Stimulated activated naive CD8-positive, alpha-beta T cell treated with anti-CD3 and anti-CD28 coated beads, Interleukin-15, amount 100 ng/mL, for 72 hours (primary cell): ENCODE results near the gene ARHGAP32.

Source experiments
- ATAC-seq: fragments of 150-1000 bp; cut with Tn5 transposase; 2 replicates; pipeline ENCODE4 v1.10.0; 2021; ENCODE audit warnings: mild to moderate bottlenecking, moderate library complexity
- DNase-seq, 2 donors: peaks; one replicate each; pipeline ENCODE4 v3.0.0; 2021 to 2022
- H3K27ac Mint-ChIP-seq, 2 donors: one replicate each; pipeline ENCODE4 v1.8.0; 2022; ENCODE audit warnings: mild to moderate bottlenecking in 2 of 2, mixed read lengths in 2 of 2, moderate library complexity in 2 of 2
- H3K27me3 Mint-ChIP-seq: one replicate; pipeline ENCODE4 v1.8.0; 2022; ENCODE audit warnings: mixed read lengths
- H3K4me1 Mint-ChIP-seq: one replicate; pipeline ENCODE4 v1.8.0; 2022; ENCODE audit warnings: mild to moderate bottlenecking, mixed read lengths
- H3K4me3 Mint-ChIP-seq, 2 donors: one replicate each; pipeline ENCODE4 v1.8.0; 2022; ENCODE audit warnings: mild to moderate bottlenecking in 2 of 2, mixed read lengths in 2 of 2, moderate library complexity in 1 of 2
- H3K9me3 Mint-ChIP-seq, 2 donors: one replicate each; pipeline ENCODE4 v1.8.0; 2022; ENCODE audit warnings: mixed read lengths in 2 of 2

The ARHGAP32 gene

GRCh38 chr11:129102225-129102624 lies 89.9 kb downstream of the ARHGAP32 start:
- H3K4me1 Mint-ChIP-seq = peaks cover 4% of the 10 kb centered on the region
- no peaks in the 10 kb centered on the region for H3K27me3 Mint-ChIP-seq
- no peak for DNase-seq

GRCh38 chr11:129093283-129093682 lies 98.8 kb downstream of the ARHGAP32 start:
- Mint-ChIP-seq H3K4me3 (no peak overlapping the region), H3K9me3 (peaks cover 10 to 16% of the 10 kb centered on the region in 2 donors), H3K27ac (no peak overlapping the region), H3K4me1 (no peaks in the 10 kb centered on the region), H3K27me3 (no peaks in the 10 kb centered on the region)
- ATAC-seq = no peak
- no peak for DNase-seq

More at GRCh38 chr11:129102225-129102624, 89.9 kb downstream of the ARHGAP32 start:
- Mint-ChIP-seq H3K27ac (peak overlapping the region in 1 of 2 donors; percentile 30), H3K9me3 (peaks cover 25 to 47% of the 10 kb centered on the region in 2 donors), H3K4me3 (no peak overlapping the region)
- no peak for ATAC-seq

- no peak overlapping the region for H3K4me3 Mint-ChIP-seq
- no peaks in the 10 kb centered on the region for H3K27me3 Mint-ChIP-seq
- no peak for DNase-seq
- no peaks in the 10 kb centered on the region for H3K4me1 Mint-ChIP-seq
- no peak overlapping the region for H3K27ac Mint-ChIP-seq
- H3K9me3 Mint-ChIP-seq = no peaks in the 10 kb centered on the region
- ATAC-seq = no peak
These were observed 102.1 kb downstream of the ARHGAP32 start for GRCh38 chr11:129090056-129090455.

GRCh38 chr11:129089279-129089678 lies 102.8 kb downstream of the ARHGAP32 start:
- H3K27me3 Mint-ChIP-seq = no peaks in the 10 kb centered on the region
- no peaks in the 10 kb centered on the region for H3K4me1 Mint-ChIP-seq
- ATAC-seq (no peak), DNase-seq (no peak)
- no peak overlapping the region for H3K4me3 Mint-ChIP-seq
- H3K9me3 Mint-ChIP-seq = peaks cover 0 to 4% of the 10 kb centered on the region in 2 donors
- no peak overlapping the region for H3K27ac Mint-ChIP-seq

GRCh38 chr11:129086976-129087375 lies 105.1 kb downstream of the ARHGAP32 start:
- ATAC-seq (no peak), DNase-seq (no peak)
- H3K27me3 Mint-ChIP-seq = no peaks in the 10 kb centered on the region
- H3K9me3 Mint-ChIP-seq = peaks cover 15 to 27% of the 10 kb centered on the region in 2 donors
- no peak overlapping the region for H3K27ac Mint-ChIP-seq
- no peaks in the 10 kb centered on the region for H3K4me1 Mint-ChIP-seq
- no peak overlapping the region for H3K4me3 Mint-ChIP-seq

- no peak for ATAC-seq
- H3K4me3 Mint-ChIP-seq = no peak overlapping the region
- no peak for DNase-seq
- H3K9me3 Mint-ChIP-seq = peaks cover 19 to 46% of the 10 kb centered on the region in 2 donors
- no peaks in the 10 kb centered on the region for H3K27me3 Mint-ChIP-seq
- H3K4me1 Mint-ChIP-seq = no peaks in the 10 kb centered on the region
- no peak overlapping the region for H3K27ac Mint-ChIP-seq
These were observed 114.9 kb downstream of the ARHGAP32 start for GRCh38 chr11:129077191-129077590.

- ATAC-seq (no peak), DNase-seq (no peak)
- H3K4me1 Mint-ChIP-seq = no peaks in the 10 kb centered on the region
- peaks cover 13 to 32% of the 10 kb centered on the region in 2 donors for H3K9me3 Mint-ChIP-seq
- H3K4me3 Mint-ChIP-seq = no peak overlapping the region
- no peaks in the 10 kb centered on the region for H3K27me3 Mint-ChIP-seq
- no peak overlapping the region for H3K27ac Mint-ChIP-seq
These were observed 116.4 kb downstream of the ARHGAP32 start for GRCh38 chr11:129075757-129076156.

- Mint-ChIP-seq H3K9me3 (no peaks in the 10 kb centered on the region), H3K27me3 (no peaks in the 10 kb centered on the region), H3K4me3 (no peak overlapping the region), H3K4me1 (no peaks in the 10 kb centered on the region), H3K27ac (peak overlapping the region in 1 of 2 donors; percentile 30)
- DNase-seq = no peak
- ATAC-seq = no peak
These were observed 124.7 kb downstream of the ARHGAP32 start for GRCh38 chr11:129067454-129067853.

- H3K9me3 Mint-ChIP-seq = no peaks in the 10 kb centered on the region
- no peak overlapping the region for H3K4me3 Mint-ChIP-seq
- no peaks in the 10 kb centered on the region for H3K27me3 Mint-ChIP-seq
- H3K27ac Mint-ChIP-seq = no peak overlapping the region
- no peak for DNase-seq
- no peak for ATAC-seq
- H3K4me1 Mint-ChIP-seq = no peaks in the 10 kb centered on the region
These were observed 125.9 kb downstream of the ARHGAP32 start for GRCh38 chr11:129066229-129066628.

GRCh38 chr11:129063118-129063517 lies 129.0 kb downstream of the ARHGAP32 start:
- Mint-ChIP-seq H3K27me3 (no peaks in the 10 kb centered on the region), H3K27ac (no peak overlapping the region), H3K9me3 (no peaks in the 10 kb centered on the region), H3K4me1 (no peaks in the 10 kb centered on the region), H3K4me3 (no peak overlapping the region)
- no peak for DNase-seq
- ATAC-seq = no peak

- H3K9me3 Mint-ChIP-seq = no peaks in the 10 kb centered on the region
- no peak for DNase-seq
These were observed 130.5 kb downstream of the ARHGAP32 start for GRCh38 chr11:129061492-129062230.

GRCh38 chr11:129056916-129057315 lies 135.2 kb downstream of the ARHGAP32 start:
- H3K27ac Mint-ChIP-seq = no peak overlapping the region
- no peak for DNase-seq
- no peaks in the 10 kb centered on the region for H3K27me3 Mint-ChIP-seq
- H3K4me3 Mint-ChIP-seq = no peak overlapping the region
- H3K9me3 Mint-ChIP-seq = no peaks in the 10 kb centered on the region
- ATAC-seq = no peak
- H3K4me1 Mint-ChIP-seq = no peaks in the 10 kb centered on the region

More at GRCh38 chr11:129061492-129062230, 130.5 kb downstream of the ARHGAP32 start:
- no peak overlapping the region for H3K4me3 Mint-ChIP-seq
- no peaks in the 10 kb centered on the region for H3K27me3 Mint-ChIP-seq
- ATAC-seq = no peak
- H3K4me1 Mint-ChIP-seq = no peaks in the 10 kb centered on the region
- H3K27ac Mint-ChIP-seq = no peak overlapping the region

GRCh38 chr11:129055196-129055595 lies 136.9 kb downstream of the ARHGAP32 start:
- ATAC-seq (no peak), DNase-seq (no peak)
- H3K4me3 Mint-ChIP-seq = no peak overlapping the region
- no peaks in the 10 kb centered on the region for H3K27me3 Mint-ChIP-seq
- H3K9me3 Mint-ChIP-seq = no peaks in the 10 kb centered on the region
- no peaks in the 10 kb centered on the region for H3K4me1 Mint-ChIP-seq
- H3K27ac Mint-ChIP-seq = no peak overlapping the region

- Mint-ChIP-seq H3K27me3 (no peaks in the 10 kb centered on the region), H3K27ac (no peak overlapping the region), H3K4me1 (no peaks in the 10 kb centered on the region), H3K9me3 (no peaks in the 10 kb centered on the region), H3K4me3 (no peak overlapping the region)
- ATAC-seq = no peak
- DNase-seq = no peak
These were observed 143.2 kb downstream of the ARHGAP32 start for GRCh38 chr11:129048911-129049310.

- Mint-ChIP-seq H3K4me1 (no peaks in the 10 kb centered on the region), H3K4me3 (no peak overlapping the region), H3K27ac (no peak overlapping the region), H3K9me3 (no peaks in the 10 kb centered on the region), H3K27me3 (no peaks in the 10 kb centered on the region)
- ATAC-seq (no peak), DNase-seq (no peak)
These were observed 147.0 kb downstream of the ARHGAP32 start for GRCh38 chr11:129045150-129045549.

- H3K4me1 Mint-ChIP-seq = no peaks in the 10 kb centered on the region
- peaks cover 0 to 7% of the 10 kb centered on the region in 2 donors for H3K9me3 Mint-ChIP-seq
- H3K27me3 Mint-ChIP-seq = no peaks in the 10 kb centered on the region
- ATAC-seq (no peak), DNase-seq (no peak)
- H3K4me3 Mint-ChIP-seq = no peak overlapping the region
- H3K27ac Mint-ChIP-seq = no peak overlapping the region
These were observed 149.6 kb downstream of the ARHGAP32 start for GRCh38 chr11:129042503-129042902.

GRCh38 chr11:129041611-129042018 lies 150.5 kb downstream of the ARHGAP32 start:
- no peak overlapping the region for H3K4me3 Mint-ChIP-seq
- no peak overlapping the region for H3K27ac Mint-ChIP-seq
- DNase-seq (no peak), ATAC-seq (no peak)
- no peaks in the 10 kb centered on the region for H3K27me3 Mint-ChIP-seq
- peaks cover 0 to 7% of the 10 kb centered on the region in 2 donors for H3K9me3 Mint-ChIP-seq
- no peaks in the 10 kb centered on the region for H3K4me1 Mint-ChIP-seq
